HCT116 (cell line): ENCODE results near the gene RAI1.

Source experiments
- ELF1 ChIP-seq: IDR thresholded peaks from 2 replicates; pipeline ENCODE4 v1.6.1; 2012; ENCODE audit warnings: low read depth, borderline replicate concordance
- EZH2 ChIP-seq: fragments of 200-600 bp; sonication (generic); IDR thresholded peaks from 2 replicates; pipeline ENCODE4 v1.6.1; 2017; ENCODE audit warnings: antibody characterized with exemption, mixed run types
- EZH2phosphoT487 ChIP-seq: fragments of 200-600 bp; IDR thresholded peaks from 2 replicates; pipeline ENCODE4 v1.6.1; 2018; ENCODE audit warnings: antibody characterized with exemption, borderline replicate concordance
- JUND ChIP-seq: IDR thresholded peaks from 2 replicates; pipeline ENCODE4 v1.6.1; 2012
- POLR2A ChIP-seq: IDR thresholded peaks from 2 replicates; pipeline ENCODE4 v1.7.0; 2011; ENCODE audit warnings: borderline replicate concordance; ENCODE audit not compliant: insufficient read depth, insufficient read length; ENCODE audit errors: extremely low read depth
- POLR2AphosphoS5 ChIP-seq: IDR thresholded peaks from 2 replicates; pipeline ENCODE4 v1.6.1; 2011; ENCODE audit warnings: mild to moderate bottlenecking, low read depth, low read length, moderate library complexity
- SIN3A ChIP-seq: IDR thresholded peaks from 2 replicates; pipeline ENCODE4 v1.6.1; 2012; ENCODE audit warnings: low read depth
- SRF ChIP-seq: IDR thresholded peaks from 2 replicates; pipeline ENCODE4 v1.6.1; 2012; ENCODE audit warnings: low read depth
- ZNF274 ChIP-seq: fragments of 200-500 bp; sonication (Bioruptor generic); IDR thresholded peaks from 2 replicates; pipeline ENCODE4 v1.6.1; 2014; ENCODE audit warnings: mild to moderate bottlenecking, low read depth, low read length, inconsistent platforms
- TF ChIP-seq, protein P1 (sequence below): IDR thresholded peaks from 2 replicates; pipeline ENCODE4 v1.6.1; 2012; ENCODE audit warnings: low read depth
- TF ChIP-seq, protein P2 (sequence below), 3 experiments: fragments of 200-600 bp in 1 of 3; sonication (generic) in 1 of 3; IDR thresholded peaks in 2 of 3; conservative IDR thresholded peaks in 1 of 3; 2 replicates each; pipeline ENCODE4 v1.5.1; 2012 to 2017; ENCODE audit warnings: low read depth in 2 of 3, low read length in 2 of 3, antibody characterized with exemption in 1 of 3, borderline replicate concordance in 1 of 3, control low read depth in 1 of 3, mild to moderate bottlenecking in 1 of 3, mixed read lengths in 1 of 3, mixed run types in 1 of 3, moderate library complexity in 1 of 3; ENCODE audit not compliant: insufficient read depth in 1 of 3
- TF ChIP-seq, protein P3 (sequence below): IDR thresholded peaks from 2 replicates; pipeline ENCODE4 v1.6.1; 2012

DNA sequence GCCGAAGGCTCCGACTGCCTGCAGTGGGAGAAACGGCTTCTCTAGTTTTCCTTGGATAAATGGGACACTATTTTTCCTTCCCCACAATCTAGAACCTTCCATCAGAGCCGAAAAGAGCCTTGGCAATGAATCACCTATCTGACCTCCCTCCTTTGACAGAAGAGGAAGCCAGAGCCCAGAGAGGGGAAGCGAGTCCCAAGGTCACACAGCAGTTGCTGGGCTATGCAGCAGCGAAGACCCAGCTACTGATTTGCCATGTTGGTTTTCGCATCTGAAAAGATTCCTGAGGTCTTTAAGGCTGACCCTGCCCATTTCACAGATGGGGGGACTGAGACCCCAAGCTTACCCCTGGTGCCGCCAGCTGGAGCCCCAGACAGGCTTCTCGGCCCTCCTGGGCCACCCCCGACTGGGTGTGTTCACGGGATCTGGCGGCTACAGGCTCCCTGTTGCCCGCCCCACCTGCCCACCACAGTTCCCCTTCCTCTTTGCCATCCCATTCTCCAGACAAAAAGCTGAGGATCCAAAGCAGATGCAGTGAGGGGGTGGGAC lies 45.9 kb downstream of the RAI1 start:
- TF ChIP-seq EZH2 (no peak), SRF (no peak), SIN3A (no peak), POLR2A (no peak), JUND (no peak), EZH2phosphoT487 (no peak), ELF1 (no peak), POLR2AphosphoS5 (no peak), ZNF274 (no peak)
- TF ChIP-seq, protein P1, sequence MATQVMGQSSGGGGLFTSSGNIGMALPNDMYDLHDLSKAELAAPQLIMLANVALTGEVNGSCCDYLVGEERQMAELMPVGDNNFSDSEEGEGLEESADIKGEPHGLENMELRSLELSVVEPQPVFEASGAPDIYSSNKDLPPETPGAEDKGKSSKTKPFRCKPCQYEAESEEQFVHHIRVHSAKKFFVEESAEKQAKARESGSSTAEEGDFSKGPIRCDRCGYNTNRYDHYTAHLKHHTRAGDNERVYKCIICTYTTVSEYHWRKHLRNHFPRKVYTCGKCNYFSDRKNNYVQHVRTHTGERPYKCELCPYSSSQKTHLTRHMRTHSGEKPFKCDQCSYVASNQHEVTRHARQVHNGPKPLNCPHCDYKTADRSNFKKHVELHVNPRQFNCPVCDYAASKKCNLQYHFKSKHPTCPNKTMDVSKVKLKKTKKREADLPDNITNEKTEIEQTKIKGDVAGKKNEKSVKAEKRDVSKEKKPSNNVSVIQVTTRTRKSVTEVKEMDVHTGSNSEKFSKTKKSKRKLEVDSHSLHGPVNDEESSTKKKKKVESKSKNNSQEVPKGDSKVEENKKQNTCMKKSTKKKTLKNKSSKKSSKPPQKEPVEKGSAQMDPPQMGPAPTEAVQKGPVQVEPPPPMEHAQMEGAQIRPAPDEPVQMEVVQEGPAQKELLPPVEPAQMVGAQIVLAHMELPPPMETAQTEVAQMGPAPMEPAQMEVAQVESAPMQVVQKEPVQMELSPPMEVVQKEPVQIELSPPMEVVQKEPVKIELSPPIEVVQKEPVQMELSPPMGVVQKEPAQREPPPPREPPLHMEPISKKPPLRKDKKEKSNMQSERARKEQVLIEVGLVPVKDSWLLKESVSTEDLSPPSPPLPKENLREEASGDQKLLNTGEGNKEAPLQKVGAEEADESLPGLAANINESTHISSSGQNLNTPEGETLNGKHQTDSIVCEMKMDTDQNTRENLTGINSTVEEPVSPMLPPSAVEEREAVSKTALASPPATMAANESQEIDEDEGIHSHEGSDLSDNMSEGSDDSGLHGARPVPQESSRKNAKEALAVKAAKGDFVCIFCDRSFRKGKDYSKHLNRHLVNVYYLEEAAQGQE: no peak
- TF ChIP-seq, protein P2, sequence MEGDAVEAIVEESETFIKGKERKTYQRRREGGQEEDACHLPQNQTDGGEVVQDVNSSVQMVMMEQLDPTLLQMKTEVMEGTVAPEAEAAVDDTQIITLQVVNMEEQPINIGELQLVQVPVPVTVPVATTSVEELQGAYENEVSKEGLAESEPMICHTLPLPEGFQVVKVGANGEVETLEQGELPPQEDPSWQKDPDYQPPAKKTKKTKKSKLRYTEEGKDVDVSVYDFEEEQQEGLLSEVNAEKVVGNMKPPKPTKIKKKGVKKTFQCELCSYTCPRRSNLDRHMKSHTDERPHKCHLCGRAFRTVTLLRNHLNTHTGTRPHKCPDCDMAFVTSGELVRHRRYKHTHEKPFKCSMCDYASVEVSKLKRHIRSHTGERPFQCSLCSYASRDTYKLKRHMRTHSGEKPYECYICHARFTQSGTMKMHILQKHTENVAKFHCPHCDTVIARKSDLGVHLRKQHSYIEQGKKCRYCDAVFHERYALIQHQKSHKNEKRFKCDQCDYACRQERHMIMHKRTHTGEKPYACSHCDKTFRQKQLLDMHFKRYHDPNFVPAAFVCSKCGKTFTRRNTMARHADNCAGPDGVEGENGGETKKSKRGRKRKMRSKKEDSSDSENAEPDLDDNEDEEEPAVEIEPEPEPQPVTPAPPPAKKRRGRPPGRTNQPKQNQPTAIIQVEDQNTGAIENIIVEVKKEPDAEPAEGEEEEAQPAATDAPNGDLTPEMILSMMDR (IDR thresholded peaks at IDR 0.05 in 2 of 3, conservative IDR thresholded peaks at IDR 0.05 in 1 of 3; ENCODE audit: borderline replicate concordance in 1 of 3, insufficient read depth in 1 of 3, low read depth in 2 of 3, low read length in 2 of 3): no peak
- TF ChIP-seq, protein P3, sequence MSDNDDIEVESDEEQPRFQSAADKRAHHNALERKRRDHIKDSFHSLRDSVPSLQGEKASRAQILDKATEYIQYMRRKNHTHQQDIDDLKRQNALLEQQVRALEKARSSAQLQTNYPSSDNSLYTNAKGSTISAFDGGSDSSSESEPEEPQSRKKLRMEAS: no peak
